ENCODE results near the gene TANC1.
"Not testable (repeated sequence)": the region's sequence is repeated elsewhere in the genome, so short reads cannot be mapped to it uniquely, and the experiment has no call there.

The TANC1 gene

GRCh38 chr2:159131914-159132281 is 163.5 kb downstream of the TANC1 start:
- H3K27ac ChIP-seq (ENCODE audit: low read depth in 2 of 2, low read length in 2 of 2) = no peak overlapping the region
- no peaks in the 10 kb centered on the region for H3K36me3 ChIP-seq (ENCODE audit: control insufficient read depth in 2 of 2, insufficient read depth in 2 of 2, low read length in 2 of 2)
- peaks cover 0 to 11% of the 10 kb centered on the region in 2 donors for H3K4me1 ChIP-seq (ENCODE audit: control insufficient read depth in 2 of 2, insufficient read depth in 2 of 2, low read length in 2 of 2)

DNA sequence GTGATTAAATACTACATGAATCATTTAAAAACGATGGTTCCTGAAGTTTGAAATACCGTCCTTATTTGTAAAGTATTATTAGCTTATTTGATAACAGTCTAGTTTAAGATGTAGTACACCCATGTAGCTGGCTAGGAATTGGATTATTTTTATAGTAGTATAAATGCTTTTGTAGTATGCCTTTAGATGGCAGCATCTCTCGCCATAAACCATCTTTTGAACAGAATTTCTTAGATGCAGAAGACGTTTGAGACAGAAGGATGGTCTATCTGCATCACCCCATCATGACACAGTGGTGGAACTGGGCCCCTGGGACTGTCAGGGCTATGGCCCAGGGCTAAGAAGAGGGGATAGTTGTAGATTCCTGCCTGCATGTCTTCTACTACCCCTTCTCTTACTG is 165.4 kb downstream of the TANC1 start:
- Histone ChIP-seq H3K9me3 (ENCODE audit: control insufficient read depth in 2 of 2, low read length in 2 of 2) (no peaks in the 10 kb centered on the region), H3K9ac (ENCODE audit: low read depth in 1 of 2, low read length in 2 of 2) (no peak overlapping the region), H3K27ac (ENCODE audit: low read depth in 2 of 2, low read length in 2 of 2) (no peak overlapping the region), H3K4me3 (ENCODE audit: low read length in 2 of 2) (no peak overlapping the region), H3K4me1 (ENCODE audit: control insufficient read depth in 2 of 2, insufficient read depth in 2 of 2, low read length in 2 of 2) (peaks cover 2 to 11% of the 10 kb centered on the region in 2 donors), H3K27me3 (ENCODE audit: control insufficient read depth in 2 of 2, insufficient read depth in 2 of 2, low read length in 2 of 2) (no peaks in the 10 kb centered on the region), H3K36me3 (ENCODE audit: control insufficient read depth in 2 of 2, insufficient read depth in 2 of 2, low read length in 2 of 2) (no peaks in the 10 kb centered on the region)

More at GRCh38 chr2:159131914-159132281, 163.5 kb downstream of the TANC1 start:
- H3K9ac ChIP-seq (ENCODE audit: low read depth in 1 of 2, low read length in 2 of 2) = no peak overlapping the region
- H3K9me3 ChIP-seq (ENCODE audit: control insufficient read depth in 2 of 2, low read length in 2 of 2) = no peaks in the 10 kb centered on the region
- H3K4me3 ChIP-seq (ENCODE audit: low read length in 2 of 2) = no peak overlapping the region
- no peaks in the 10 kb centered on the region for H3K27me3 ChIP-seq (ENCODE audit: control insufficient read depth in 2 of 2, insufficient read depth in 2 of 2, low read length in 2 of 2)

DNA sequence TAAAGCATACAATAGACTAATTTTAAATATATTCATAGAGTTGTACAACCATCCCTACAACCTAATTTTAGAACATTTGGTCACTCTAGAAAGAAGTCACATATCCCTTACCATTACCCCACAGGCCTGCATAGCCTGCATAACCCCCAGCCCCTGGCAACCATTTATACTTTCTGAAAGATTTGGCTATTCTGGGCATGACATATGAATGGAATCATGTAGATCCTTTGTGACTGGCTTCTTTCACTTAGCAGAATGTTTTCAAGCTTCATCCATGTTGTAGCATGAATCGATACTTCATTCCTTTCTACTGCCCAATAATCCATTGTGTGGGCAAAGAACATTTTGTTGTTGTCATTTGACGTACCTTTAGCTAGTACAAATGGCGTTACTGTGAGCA is 166.5 kb downstream of the TANC1 start:
- Histone ChIP-seq H3K27ac (ENCODE audit: low read depth in 2 of 2, low read length in 2 of 2) (no peak overlapping the region), H3K9ac (ENCODE audit: low read depth in 1 of 2, low read length in 2 of 2) (no peak overlapping the region), H3K4me3 (ENCODE audit: low read length in 2 of 2) (no peak overlapping the region), H3K9me3 (ENCODE audit: control insufficient read depth in 2 of 2, low read length in 2 of 2) (no peaks in the 10 kb centered on the region), H3K4me1 (ENCODE audit: control insufficient read depth in 2 of 2, insufficient read depth in 2 of 2, low read length in 2 of 2) (peaks cover 2 to 8% of the 10 kb centered on the region in 2 donors), H3K27me3 (ENCODE audit: control insufficient read depth in 2 of 2, insufficient read depth in 2 of 2, low read length in 2 of 2) (no peaks in the 10 kb centered on the region), H3K36me3 (ENCODE audit: control insufficient read depth in 2 of 2, insufficient read depth in 2 of 2, low read length in 2 of 2) (no peaks in the 10 kb centered on the region)

- H3K36me3 ChIP-seq (ENCODE audit: control insufficient read depth in 2 of 2, insufficient read depth in 2 of 2, low read length in 2 of 2) = no peaks in the 10 kb centered on the region
- H3K27me3 ChIP-seq (ENCODE audit: control insufficient read depth in 2 of 2, insufficient read depth in 2 of 2, low read length in 2 of 2) = no peaks in the 10 kb centered on the region
- H3K27ac ChIP-seq (ENCODE audit: low read depth in 2 of 2, low read length in 2 of 2) = peak overlapping the region; percentile 24 to 26
- no peak overlapping the region for H3K9ac ChIP-seq (ENCODE audit: low read depth in 1 of 2, low read length in 2 of 2)
- no peak overlapping the region for H3K4me3 ChIP-seq (ENCODE audit: low read length in 2 of 2)
- peaks cover 2 to 8% of the 10 kb centered on the region in 2 donors for H3K4me1 ChIP-seq (ENCODE audit: control insufficient read depth in 2 of 2, insufficient read depth in 2 of 2, low read length in 2 of 2)
- no peaks in the 10 kb centered on the region for H3K9me3 ChIP-seq (ENCODE audit: control insufficient read depth in 2 of 2, low read length in 2 of 2)
Observed at GRCh38 chr2:159136391-159136790, 168.0 kb downstream of the TANC1 start.

DNA sequence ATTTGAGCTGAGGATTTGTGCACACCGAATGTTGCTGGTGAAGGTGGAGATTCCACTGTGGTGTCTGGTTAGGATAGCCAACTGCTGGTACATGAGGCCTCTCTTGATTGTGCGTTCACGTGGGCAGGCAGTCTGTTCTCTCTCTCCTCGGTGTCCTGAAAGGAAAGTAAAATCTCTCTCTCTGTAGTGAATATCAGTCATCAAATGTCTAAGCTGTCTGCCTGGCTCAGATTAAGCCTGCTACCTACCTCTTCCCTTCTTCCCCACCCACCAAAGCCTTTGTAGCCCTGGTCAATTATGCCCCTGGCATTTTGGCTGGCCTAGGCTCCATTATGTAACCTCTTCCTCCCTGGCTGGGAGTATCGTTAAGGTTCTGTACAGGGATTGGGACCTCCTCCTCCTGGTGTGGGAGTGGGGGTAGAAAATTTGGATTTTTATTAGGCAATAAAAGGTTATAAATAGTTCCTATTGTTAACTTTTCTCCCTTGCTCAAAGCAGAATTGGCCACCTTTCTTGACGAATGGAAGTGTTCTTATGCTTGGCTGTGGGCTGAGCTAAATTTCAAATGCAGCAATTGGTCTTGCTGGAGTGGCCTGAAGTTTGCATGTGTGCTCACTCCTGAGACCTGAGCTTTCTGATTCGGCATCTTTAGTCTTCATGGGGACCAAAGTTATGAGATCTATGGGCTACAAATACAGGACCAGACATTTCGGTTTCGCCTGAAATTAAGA is 169.2 kb downstream of the TANC1 start:
- H3K4me3 ChIP-seq (ENCODE audit: low read length in 2 of 2) = no peak overlapping the region
- H3K36me3 ChIP-seq (ENCODE audit: control insufficient read depth in 2 of 2, insufficient read depth in 2 of 2, low read length in 2 of 2) = no peaks in the 10 kb centered on the region
- no peaks in the 10 kb centered on the region for H3K9me3 ChIP-seq (ENCODE audit: control insufficient read depth in 2 of 2, low read length in 2 of 2)
- no peak overlapping the region for H3K27ac ChIP-seq (ENCODE audit: low read depth in 2 of 2, low read length in 2 of 2)
- no peaks in the 10 kb centered on the region for H3K27me3 ChIP-seq (ENCODE audit: control insufficient read depth in 2 of 2, insufficient read depth in 2 of 2, low read length in 2 of 2)
- H3K9ac ChIP-seq (ENCODE audit: low read depth in 1 of 2, low read length in 2 of 2) = no peak overlapping the region
- peaks cover 0 to 2% of the 10 kb centered on the region in 2 donors for H3K4me1 ChIP-seq (ENCODE audit: control insufficient read depth in 2 of 2, insufficient read depth in 2 of 2, low read length in 2 of 2)

- Histone ChIP-seq H3K4me3 (ENCODE audit: low read length in 2 of 2) (no peak overlapping the region), H3K4me1 (ENCODE audit: control insufficient read depth in 2 of 2, insufficient read depth in 2 of 2, low read length in 2 of 2) (peaks cover 0 to 2% of the 10 kb centered on the region in 2 donors), H3K27me3 (ENCODE audit: control insufficient read depth in 2 of 2, insufficient read depth in 2 of 2, low read length in 2 of 2) (no peaks in the 10 kb centered on the region), H3K9ac (ENCODE audit: low read depth in 1 of 2, low read length in 2 of 2) (no peak overlapping the region), H3K36me3 (ENCODE audit: control insufficient read depth in 2 of 2, insufficient read depth in 2 of 2, low read length in 2 of 2) (no peaks in the 10 kb centered on the region), H3K9me3 (ENCODE audit: control insufficient read depth in 2 of 2, low read length in 2 of 2) (no peaks in the 10 kb centered on the region), H3K27ac (ENCODE audit: low read depth in 2 of 2, low read length in 2 of 2) (no peak overlapping the region)
Observed at GRCh38 chr2:159138642-159139182, 170.3 kb downstream of the TANC1 start.

GRCh38 chr2:159139216-159139933 is 170.9 kb downstream of the TANC1 start:
- no peaks in the 10 kb centered on the region for H3K36me3 ChIP-seq (ENCODE audit: control insufficient read depth in 2 of 2, insufficient read depth in 2 of 2, low read length in 2 of 2)
- no peaks in the 10 kb centered on the region for H3K9me3 ChIP-seq (ENCODE audit: control insufficient read depth in 2 of 2, low read length in 2 of 2)
- H3K4me3 ChIP-seq (ENCODE audit: low read length in 2 of 2) = no peak overlapping the region
- no peak overlapping the region for H3K27ac ChIP-seq (ENCODE audit: low read depth in 2 of 2, low read length in 2 of 2)
- peaks cover 0 to 2% of the 10 kb centered on the region in 2 donors for H3K4me1 ChIP-seq (ENCODE audit: control insufficient read depth in 2 of 2, insufficient read depth in 2 of 2, low read length in 2 of 2)
- H3K9ac ChIP-seq (ENCODE audit: low read depth in 1 of 2, low read length in 2 of 2) = no peak overlapping the region
- H3K27me3 ChIP-seq (ENCODE audit: control insufficient read depth in 2 of 2, insufficient read depth in 2 of 2, low read length in 2 of 2) = no peaks in the 10 kb centered on the region

- no peak overlapping the region for H3K9ac ChIP-seq (ENCODE audit: low read depth in 1 of 2, low read length in 2 of 2)
- no peaks in the 10 kb centered on the region for H3K9me3 ChIP-seq (ENCODE audit: control insufficient read depth in 2 of 2, low read length in 2 of 2)
- H3K36me3 ChIP-seq (ENCODE audit: control insufficient read depth in 2 of 2, insufficient read depth in 2 of 2, low read length in 2 of 2) = peaks cover 0 to 2% of the 10 kb centered on the region in 2 donors
- H3K4me1 ChIP-seq (ENCODE audit: control insufficient read depth in 2 of 2, insufficient read depth in 2 of 2, low read length in 2 of 2) = peaks cover 0 to 2% of the 10 kb centered on the region in 2 donors
- no peak overlapping the region for H3K27ac ChIP-seq (ENCODE audit: low read depth in 2 of 2, low read length in 2 of 2)
- H3K4me3 ChIP-seq (ENCODE audit: low read length in 2 of 2) = no peak overlapping the region
- no peaks in the 10 kb centered on the region for H3K27me3 ChIP-seq (ENCODE audit: control insufficient read depth in 2 of 2, insufficient read depth in 2 of 2, low read length in 2 of 2)
Observed at GRCh38 chr2:159140070-159140769, 171.8 kb downstream of the TANC1 start.

DNA sequence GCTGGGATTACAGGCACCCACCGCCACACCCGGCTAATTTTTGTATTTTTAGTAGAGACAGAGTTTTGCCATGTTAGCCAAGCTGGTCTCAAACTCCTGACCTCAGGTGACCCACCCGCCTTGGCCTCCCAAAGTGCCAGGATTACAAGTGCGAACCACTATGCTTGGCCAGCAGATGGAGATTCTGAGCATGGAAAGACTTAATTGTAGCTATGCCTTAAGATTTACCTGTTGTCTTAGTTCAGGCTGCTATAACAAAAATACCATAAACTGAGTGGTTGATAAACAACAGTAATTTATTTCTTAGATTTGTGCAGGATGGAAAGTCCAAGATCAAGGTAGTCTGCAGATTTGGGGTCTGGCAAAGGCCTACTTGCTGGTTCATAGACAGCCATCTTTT is 172.4 kb downstream of the TANC1 start:
- H3K27ac ChIP-seq (ENCODE audit: low read depth in 2 of 2, low read length in 2 of 2); H3K27me3 ChIP-seq (ENCODE audit: control insufficient read depth in 2 of 2, insufficient read depth in 2 of 2, low read length in 2 of 2); H3K9me3 ChIP-seq (ENCODE audit: control insufficient read depth in 2 of 2, low read length in 2 of 2); H3K9ac ChIP-seq (ENCODE audit: low read depth in 1 of 2, low read length in 2 of 2); H3K36me3 ChIP-seq (ENCODE audit: control insufficient read depth in 2 of 2, insufficient read depth in 2 of 2, low read length in 2 of 2); H3K4me3 ChIP-seq (ENCODE audit: low read length in 2 of 2); H3K4me1 ChIP-seq (ENCODE audit: control insufficient read depth in 2 of 2, insufficient read depth in 2 of 2, low read length in 2 of 2): not testable (repeated sequence)
